ENCODE measurements around the gene SSMEM1.

The SSMEM1 gene

DNA sequence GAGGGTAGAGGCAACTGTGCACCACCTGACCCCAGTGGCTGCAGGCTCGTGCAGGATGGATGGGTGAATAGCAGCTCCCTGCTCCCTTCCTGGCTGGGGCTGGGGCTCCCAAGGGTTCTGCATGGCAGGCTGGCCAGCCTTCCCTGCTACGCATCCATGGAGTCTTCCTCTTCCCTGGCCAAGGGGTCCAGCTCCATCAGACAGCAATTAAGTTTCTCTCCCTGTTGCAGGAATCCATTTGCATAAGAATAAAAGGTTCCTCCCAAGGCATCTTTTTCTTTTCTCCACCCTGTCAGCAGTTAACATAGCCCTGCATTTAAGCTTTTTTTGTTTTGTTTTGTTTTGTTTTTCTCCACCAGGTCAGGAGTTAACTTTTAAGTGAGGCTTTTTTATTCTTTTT lies 49.0 kb downstream of the SSMEM1 start:
- no peak for DNase-seq

DNA sequence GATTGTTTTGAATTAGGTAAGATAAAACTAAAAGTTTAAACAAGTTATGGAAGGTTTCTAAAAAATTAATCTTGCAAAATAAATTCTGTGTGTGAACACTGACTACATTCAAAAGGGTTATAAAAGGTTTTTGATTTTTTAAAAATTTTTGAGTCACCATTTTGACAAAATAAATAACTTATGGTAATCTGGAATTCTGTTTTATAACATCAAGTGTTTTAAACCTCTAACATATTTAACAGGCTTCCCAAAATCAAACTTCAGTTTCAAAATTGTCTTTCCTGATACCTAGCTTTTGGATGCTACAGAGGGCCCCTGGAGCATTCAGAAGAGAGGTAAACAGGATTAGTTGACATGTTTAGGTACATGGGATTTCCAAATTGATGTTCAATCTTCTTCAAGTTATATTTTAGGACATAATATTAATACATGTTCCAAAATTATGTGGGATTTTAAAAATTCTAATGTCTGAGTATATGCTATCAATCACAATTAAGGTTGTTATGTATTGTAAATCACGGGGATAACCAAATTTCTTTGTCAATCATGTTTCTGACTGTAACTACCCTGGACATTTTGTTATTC lies 50.9 kb downstream of the SSMEM1 start:
- DNase-seq = no peak

DNA sequence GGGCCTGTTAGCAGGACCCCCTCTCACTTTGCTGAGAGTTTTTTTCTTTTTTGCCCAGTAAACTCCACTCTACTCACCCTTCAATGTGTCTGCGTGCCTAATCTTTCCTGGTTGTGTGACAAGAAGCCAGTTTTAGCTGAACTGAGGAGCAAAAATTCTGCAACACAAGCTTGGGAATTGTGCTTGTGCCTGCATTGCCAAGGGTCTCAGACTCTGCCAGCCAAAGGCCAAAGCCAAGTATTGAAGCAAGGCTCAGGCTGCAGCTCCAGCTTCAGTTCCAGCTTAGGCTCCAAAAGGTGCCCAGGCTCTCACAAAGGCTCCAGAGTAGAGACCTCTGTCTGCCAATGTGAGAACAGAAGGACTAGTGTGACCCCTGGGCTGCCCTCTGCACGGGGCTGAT lies 54.8 kb downstream of the SSMEM1 start:
- DNase-seq = no peak

DNA sequence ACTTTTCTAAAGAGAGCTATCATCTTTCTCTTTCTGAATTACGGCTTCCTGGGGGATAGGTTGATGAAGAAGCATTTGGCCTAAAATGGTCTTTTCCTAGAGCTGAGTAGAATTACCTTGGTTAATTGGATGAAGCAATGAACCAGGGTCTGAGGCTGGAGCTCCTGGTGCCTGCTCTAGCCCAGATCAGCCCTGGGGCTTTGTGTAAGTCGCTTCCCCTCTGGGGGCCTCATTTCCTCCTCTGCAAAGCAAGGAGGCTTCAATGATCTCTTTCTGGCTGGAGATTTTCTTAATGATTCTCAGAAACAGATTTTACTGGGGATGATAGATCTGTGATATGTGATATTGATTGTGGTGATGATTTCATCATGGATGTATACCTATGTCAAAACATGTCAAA lies 55.5 kb downstream of the SSMEM1 start:
- DNase-seq = no peak

All from activated CD4-positive, alpha-beta T cell treated with anti-CD3 and anti-CD28 coated beads for 1 hour (primary cell).